GM19395 (cell line): Measurements from ENCODE around the gene TOR4A.
"Not testable (repeated sequence)": the region's sequence is repeated elsewhere in the genome, so short reads cannot be mapped to it uniquely, and the experiment has no call there.

Experiments
- ATAC-seq: cut with Tn5 transposase; IDR thresholded peaks from one replicate; pipeline ENCODE4 v1.9.1; 2021; ENCODE audit warnings: mild to moderate bottlenecking, moderate library complexity; ENCODE audit not compliant: unreplicated experiment

Gene TOR4A

DNA sequence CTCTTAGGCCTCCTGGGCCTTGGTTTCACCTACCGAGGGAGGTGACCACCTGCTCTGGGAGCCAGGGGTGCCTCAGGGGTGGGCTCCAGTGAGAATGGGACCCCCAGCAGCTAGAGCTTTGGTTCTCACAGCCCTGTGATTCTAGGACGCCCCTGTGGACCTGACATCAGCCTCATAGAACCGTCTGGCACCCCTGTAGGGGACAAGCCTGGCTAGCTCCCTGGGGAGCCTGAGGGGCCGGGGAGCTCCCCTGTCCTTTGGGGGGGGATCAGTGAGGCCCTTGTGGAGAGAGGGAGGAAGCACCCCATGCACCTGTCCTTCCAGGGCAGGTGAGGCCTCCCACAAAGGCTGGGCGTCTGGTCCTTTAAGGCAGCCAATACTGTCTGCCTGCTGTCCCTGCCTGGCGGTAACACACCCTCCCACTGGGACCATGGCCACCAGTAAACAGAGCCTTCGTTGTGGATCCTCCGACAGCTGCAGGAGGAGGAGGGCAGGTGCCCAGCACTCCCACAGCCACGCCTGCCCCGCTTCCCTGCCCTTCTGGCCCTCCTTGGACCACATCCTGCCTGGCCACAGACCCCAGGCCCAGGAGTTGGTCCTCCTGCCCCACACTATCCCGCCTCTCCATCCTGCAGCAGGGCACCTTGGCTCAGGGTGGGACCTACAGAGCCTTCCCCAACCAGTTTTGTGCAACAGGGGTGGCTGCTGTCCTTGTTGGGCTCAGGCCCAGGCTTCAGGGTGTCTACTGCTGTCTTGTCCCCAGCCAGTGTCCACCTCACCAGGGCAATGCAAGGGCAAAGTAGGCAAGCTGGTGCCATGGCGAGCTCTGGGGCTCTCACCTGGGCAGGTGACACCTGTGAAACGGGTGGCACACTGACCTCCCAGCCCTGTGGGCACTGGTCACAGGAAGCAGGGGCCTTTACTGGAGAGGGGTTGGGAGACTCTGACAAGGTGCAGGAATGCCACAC is 39.5 kb upstream of the TOR4A start:
- ATAC-seq: no peak

DNA sequence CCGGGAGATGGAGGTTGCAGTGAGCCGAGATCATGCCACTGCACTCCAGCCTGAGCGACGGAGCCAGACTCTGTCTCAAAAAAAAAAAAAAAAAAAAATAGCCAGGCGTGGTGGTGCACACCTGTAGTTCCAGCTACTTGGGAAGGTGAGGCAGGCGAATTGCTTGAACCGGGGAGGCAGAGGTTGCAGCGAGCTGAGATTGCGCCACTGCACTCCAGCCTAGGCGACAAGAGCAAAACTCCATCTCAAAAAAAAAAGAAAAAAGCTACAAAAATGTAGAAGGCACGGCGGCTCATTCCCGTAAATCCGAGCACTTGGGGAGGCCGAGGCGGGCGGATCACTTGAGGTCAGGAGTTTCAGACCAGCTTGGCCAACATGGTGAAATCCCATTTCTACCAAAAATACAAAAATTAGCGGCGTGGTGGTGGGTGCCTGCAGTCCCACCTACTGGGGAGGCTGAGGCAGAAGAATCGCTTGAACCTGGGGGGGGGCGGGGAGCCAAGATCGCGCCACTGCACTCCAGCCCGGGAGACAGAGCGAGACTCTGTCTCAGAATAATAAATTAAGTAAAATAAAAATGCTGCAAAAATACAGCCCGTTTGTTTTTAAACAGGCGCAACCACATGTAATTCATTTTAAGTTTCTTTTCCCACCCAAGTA is 37.9 kb upstream of the TOR4A start:
- ATAC-seq: not testable (repeated sequence)

DNA sequence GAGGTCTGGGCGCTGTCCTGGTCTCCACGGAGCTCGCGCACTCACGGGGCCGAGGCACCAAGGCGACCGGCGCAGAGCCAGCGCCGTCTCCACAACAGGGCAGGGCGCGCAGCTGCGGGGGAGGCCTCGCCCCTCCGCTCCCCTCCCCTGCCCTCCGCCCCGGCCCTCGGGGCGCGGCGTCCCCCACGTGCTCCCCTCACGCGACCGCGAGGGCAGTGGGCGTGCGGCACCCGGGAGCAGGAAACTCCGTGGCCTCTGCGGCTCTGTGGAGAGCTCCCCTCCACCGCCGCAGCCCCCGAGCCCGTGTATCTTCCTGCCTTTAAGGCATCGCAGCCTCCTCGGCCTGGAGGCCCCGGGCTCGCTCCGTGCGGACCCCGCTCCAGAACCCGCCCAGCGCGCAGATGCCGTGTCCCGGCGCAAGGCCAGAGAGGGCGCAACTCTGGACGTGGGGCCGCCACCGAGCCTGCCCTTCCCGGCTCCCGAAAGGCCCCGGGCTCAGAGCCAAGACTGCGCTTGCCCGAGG is 37.1 kb upstream of the TOR4A start:
- ATAC-seq: peak; percentile 31

DNA sequence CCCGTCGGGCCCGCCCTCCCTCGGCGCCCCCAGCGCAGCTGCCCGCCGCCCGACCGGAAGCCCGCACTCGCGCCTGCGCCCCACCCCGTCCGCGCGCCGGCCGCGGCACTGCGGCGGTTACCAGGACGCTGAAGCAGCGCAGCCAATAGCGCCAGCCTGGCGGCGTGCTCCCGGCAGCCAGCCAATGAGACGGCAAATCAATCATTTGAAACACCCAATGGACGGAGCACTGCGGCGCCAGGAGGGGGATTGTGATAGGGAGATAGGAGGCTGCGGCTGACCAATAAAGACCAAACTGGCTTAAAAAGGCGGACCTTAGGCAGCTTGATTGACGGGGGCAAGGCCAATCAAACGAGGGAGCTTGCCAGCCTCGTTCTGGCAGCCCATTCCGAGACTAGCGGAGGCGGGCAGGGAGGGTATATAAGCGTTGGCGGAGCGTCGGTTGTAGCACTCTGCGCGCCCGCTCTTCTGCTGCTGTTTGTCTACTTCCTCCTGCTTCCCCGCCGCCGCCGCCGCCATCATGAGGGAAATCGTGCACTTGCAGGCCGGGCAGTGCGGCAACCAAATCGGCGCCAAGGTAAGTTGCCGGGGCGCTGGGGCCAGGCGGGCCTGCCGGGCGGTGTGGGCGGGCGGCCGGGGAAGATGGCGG is 36.6 kb upstream of the TOR4A start, which contains the start of gene TUBB4B:
TUBB4B (plus strand) TSS at position 447 of the 649 bp plus-strand sequence; CDS start at position 521, 74 bp downstream.
- peak; percentile 78 for ATAC-seq

DNA sequence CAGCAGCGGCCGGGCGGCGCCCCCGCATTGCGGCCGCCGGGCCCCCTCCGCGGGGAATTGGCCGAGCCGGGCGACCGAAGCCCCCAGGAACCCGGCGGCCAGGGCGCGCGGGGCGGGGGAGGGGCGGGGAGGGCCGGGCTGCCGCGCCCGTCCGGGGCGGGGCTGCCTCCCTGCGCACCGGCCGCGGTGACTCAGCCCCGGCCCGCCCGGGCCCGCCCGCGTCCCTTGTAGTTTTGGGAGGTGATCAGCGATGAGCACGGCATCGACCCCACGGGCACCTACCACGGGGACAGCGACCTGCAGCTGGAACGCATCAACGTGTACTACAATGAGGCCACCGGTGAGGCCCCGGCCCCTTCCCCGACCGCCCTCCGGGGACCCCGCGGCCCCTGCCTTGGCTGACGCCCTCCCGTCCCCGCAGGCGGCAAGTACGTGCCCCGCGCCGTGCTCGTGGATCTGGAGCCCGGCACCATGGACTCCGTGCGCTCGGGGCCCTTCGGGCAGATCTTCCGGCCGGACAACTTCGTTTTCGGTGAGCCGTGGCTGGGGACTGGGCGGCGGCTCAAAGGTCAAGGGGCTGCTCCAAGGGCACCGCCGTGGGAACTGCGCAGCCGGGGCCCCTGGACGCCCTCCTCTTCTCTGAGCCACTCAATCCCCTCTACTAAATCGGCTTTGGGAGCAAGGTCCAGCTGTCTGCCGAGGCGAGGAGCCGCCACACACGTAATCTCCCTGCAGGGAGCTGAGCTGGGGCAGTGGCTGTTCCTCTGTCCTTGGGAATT is 35.8 kb upstream of the TOR4A start:
- peak; percentile 7 for ATAC-seq

DNA sequence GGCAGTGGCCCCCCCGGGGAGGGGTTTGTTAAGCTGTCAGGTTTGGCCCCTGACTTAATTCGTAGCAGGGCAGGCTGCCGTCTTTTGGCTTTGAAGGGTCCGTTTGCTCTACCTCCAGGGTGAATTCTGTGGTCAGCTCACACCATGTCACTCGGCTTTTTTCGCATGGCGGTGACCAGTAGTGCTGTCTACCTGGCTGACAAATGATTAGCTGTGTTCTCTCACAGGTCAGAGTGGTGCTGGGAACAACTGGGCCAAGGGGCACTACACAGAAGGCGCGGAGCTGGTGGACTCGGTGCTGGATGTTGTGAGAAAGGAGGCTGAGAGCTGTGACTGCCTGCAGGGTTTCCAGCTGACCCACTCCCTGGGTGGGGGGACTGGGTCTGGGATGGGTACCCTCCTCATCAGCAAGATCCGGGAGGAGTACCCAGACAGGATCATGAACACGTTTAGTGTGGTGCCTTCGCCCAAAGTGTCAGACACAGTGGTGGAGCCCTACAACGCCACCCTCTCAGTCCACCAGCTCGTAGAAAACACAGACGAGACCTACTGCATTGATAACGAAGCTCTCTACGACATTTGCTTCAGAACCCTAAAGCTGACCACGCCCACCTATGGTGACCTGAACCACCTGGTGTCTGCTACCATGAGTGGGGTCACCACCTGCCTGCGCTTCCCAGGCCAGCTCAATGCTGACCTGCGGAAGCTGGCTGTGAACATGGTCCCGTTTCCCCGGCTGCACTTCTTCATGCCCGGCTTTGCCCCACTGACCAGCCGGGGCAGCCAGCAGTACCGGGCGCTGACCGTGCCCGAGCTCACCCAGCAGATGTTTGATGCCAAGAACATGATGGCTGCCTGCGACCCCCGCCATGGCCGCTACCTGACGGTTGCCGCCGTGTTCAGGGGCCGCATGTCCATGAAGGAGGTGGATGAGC is 35.0 kb upstream of the TOR4A start:
- no peak for ATAC-seq

DNA sequence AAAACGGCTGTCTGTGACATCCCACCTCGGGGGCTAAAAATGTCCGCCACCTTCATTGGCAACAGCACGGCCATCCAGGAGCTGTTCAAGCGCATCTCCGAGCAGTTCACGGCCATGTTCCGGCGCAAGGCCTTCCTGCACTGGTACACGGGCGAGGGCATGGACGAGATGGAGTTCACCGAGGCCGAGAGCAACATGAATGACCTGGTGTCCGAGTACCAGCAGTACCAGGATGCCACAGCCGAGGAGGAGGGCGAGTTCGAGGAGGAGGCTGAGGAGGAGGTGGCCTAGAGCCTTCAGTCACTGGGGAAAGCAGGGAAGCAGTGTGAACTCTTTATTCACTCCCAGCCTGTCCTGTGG is 34.3 kb upstream of the TOR4A start:
- ATAC-seq: not testable (repeated sequence)

DNA sequence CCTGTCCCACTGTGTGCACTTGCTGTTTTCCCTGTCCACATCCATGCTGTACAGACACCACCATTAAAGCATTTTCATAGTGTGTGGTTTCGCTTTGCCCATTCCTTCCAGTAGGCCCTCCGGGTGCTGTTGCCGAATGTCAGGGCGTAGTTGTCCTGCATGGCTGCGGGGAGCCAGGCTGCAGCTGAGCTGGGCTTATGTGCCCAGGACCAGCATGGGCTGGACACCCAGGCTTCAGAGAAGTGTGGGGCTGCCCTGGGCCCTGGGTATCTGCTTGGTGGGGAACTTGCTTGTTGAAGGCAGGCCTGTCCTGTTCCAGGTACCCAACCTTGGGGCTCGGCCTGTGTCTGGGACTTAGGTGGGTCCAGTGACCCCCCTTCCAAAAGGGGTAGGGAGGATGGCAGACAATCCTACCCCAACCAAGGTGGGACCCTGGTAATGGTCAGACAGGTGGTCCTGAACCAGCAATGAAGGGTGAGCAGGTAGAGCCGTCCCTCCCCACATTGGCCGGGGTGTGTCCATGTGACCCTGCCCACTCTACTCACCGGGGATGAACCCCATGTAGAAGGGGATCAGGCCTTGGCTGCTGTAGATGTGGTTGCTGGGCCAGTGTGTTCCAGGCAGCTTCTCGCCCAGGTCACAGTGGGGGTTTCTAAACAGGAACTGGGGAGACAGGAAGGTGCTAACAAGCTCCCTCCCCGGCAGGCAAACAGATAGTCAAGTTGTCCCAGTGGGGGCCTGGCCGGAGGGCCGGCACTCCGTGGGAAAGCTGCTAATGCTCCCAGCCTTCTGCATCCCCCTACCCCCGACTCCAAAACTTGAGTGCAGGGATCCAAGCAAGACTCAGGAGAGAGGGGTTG is 33.7 kb upstream of the TOR4A start:
- ATAC-seq: no peak

DNA sequence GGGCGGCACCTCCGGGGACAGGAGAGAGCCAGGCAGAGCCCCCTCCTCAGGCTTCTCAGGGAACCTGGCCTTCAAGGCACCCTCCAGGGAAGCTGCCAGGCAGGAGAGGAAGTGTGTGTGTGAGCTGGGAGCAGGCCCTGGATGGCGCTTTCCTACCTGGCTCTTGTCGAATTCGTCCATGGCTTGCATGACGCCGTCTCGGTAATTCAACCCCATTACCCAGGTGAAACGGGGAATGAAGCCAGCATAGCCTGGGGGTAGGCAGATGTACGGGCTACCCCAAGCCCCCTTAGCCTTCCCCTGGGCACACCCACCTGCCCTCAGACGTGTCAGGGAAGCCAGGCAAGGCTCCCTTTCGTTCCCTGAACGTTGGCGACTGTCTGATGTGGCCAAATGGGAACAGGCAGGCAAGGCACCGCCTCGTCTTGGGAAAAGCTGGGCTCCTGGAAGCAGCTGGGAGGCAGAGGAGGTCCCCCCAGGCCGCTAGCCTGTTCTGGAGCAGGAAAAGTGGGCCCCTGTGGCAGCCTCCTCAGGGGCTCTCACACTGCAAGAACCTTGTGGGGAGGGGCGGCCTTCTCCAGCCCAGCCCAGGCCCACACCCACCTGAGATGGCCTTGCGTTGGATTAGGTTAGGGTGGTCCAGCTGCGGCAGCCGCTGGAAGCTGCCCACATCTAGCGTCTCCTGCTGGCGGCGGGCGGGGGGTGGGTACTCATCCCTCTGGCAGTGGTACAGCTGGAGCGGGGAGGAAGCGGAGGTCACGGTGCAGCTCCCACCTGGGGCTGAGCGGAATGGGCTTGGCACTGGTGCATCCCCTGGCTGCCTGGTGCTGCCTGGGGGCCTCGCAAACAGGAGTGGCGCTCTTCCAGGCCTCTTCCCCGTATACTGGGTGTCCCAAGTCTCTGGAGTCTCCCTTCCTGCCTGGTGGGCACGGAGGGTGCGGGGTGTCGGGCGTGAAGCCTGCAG is 32.8 kb upstream of the TOR4A start:
- no peak for ATAC-seq

DNA sequence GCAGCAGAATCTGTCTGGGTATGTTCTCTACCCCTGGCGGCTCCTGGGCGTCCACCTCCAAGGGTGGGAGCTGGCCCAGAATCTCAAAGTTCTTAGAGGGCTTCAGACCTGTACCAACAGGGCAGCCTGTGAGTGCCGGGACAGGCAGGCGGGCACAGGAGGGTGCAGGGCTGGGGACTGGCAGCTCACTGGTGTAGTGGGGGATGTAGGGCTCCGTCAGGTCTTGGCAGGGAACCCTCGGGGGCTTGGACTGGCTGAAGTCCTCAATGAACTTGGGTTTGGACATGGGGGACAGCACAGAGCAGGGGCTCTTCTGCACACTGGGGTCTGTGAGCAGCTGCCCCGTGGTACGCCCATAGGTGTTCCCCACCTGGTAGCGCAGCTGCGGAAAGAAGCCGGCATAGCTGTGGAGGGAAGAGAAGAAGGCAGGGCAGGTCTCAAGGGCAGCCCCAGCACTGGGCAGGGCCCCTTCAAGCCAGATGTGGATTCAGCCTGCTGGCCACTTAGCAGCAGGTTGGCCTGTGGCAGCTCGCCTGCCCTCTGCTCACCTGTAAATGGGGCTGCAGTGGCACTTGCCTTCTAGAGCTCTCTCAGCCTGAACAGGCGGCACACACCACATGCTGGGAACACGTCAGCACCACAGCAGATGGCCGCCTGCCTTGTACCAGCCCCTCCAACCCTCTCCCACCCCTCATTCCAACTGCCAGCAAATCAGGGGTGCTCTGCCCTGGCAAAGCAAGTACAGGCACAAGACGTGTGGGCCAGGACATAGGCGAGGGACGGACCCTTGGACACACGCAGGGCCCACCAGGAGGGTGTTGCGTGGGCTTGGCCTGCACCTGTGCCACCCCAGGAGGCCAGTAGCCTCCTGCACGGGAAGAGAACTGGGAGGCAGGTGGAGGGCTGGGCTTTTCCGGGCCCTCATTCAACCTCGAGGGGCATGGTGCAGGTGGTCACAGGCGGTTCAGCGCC is 31.8 kb upstream of the TOR4A start:
- no peak for ATAC-seq

DNA sequence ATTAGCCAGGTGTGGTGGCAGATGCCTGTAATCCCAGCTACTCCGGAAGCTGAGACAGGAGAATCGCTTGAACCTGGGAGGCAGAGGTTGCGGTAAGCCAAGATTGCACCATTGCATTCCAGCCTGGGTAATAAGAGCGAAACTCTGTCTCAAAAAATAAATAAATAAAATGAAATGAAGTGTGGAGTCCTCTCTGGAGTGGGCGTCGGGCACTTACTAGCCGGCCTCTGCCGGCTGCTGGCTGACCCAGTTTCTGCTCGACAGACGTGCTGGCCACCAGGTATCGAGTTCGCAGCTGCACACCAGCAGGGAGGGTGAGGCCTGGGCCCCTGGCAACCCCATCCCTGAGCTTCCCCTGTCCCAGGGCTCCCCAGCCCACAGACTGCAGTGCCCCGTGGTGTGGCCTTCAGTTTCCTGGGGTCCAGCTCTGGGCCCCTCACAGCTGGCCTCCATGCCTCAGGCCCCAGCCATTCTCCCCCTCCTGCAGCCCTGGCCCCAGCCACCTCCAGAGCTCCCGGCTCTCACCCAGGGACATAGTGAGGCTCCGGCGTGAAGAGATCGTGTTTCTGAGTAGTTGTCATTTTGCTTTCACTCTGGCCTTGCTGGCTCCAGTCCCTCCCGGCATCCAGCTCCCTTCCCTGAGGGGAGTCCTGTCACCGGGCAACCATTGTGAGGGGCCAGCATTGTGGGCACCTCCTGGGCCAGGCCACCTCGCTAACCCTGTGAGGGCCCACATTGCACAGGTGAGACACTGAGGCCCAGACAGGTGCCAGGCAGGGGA is 30.2 kb upstream of the TOR4A start:
- ATAC-seq: no peak

DNA sequence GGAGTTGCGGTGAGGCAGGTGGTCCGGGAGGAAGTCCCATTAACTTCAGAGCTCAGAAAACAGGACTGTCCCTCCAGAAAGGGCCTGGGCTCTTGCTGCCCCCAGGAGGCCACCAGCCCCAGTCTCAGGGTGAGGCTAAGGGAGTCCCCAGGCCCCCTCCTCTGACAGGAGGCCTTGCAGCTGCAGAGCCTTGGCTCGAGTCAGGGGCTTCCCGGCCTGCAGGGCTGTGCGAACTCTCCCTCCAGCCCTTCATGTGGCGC is 29.7 kb upstream of the TOR4A start:
- ATAC-seq: no peak

DNA sequence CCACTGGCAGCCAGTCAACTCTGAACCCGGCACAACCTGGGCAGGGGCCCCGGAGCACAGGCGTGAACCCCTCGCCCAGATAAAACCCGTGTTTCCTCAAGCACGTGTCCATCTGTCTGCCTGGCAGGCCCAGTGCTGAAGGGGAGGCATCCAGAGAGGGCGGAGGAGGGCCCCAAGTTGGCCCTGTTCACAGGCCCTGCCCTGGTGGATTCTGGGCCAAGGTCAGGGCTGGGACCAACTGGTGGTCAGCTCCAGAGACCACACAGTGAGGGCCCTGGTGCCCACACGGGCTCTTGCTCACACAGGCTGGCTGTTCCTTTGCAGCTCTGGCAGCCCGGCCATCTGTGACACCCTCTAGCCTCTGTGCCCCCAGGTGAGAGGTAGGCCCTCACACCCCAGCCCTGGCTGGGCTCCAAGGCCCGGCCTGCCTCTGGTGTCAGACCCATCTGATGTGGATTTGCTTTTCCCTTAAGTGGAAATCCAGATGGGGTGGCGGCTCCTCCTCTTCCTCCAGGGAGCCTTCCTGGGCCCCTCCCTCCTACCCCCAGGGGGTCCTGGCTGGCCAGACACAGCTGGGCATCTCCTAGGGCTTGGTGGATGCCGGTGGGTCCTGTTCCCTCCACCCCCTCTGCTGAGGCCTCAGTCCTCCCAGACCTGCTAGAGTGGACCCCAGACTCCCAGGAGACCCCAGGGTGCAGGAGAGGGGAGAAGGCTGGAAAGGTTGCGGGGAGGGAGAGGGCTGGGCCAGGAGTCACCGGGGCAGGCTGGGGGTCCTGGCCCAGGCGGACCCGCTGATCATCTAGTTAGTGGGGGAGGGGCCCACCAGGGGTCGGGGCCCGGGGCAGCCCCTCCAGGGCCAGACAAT is 27.0 kb upstream of the TOR4A start:
- no peak for ATAC-seq

DNA sequence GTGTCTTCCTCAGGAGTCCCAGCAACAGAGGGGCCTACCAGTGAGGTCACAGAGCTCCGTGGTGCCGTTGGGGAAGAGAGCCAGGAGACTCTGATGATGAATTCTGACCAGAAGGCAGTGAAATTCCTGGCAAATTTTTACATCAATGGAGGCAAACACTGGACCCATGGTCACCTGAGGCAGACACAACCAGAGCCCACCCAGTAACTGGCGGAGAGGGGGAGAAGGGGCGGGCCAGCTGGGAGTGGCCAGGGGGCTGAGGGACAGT is 26.4 kb upstream of the TOR4A start, which contains the start of gene STPG3:
STPG3 (plus strand) TSS at position 93 of the 268 bp plus-strand sequence; CDS start at position 94, 1 bp downstream.
- ATAC-seq: no peak
